Activated CD4-positive, alpha-beta T cell treated with anti-CD3 and anti-CD28 coated beads, Interleukin-2, amount 50 U/mL, for 1 hour (primary cell): Measurements from ENCODE around the gene MMS19.
"Not testable (repeated sequence)": the region's sequence is repeated elsewhere in the genome, so short reads cannot be mapped to it uniquely, and the experiment has no call there.

Source experiments
- DNase-seq: peaks from one replicate; pipeline ENCODE4 v3.0.0-alpha.2; 2020

The MMS19 gene

DNA sequence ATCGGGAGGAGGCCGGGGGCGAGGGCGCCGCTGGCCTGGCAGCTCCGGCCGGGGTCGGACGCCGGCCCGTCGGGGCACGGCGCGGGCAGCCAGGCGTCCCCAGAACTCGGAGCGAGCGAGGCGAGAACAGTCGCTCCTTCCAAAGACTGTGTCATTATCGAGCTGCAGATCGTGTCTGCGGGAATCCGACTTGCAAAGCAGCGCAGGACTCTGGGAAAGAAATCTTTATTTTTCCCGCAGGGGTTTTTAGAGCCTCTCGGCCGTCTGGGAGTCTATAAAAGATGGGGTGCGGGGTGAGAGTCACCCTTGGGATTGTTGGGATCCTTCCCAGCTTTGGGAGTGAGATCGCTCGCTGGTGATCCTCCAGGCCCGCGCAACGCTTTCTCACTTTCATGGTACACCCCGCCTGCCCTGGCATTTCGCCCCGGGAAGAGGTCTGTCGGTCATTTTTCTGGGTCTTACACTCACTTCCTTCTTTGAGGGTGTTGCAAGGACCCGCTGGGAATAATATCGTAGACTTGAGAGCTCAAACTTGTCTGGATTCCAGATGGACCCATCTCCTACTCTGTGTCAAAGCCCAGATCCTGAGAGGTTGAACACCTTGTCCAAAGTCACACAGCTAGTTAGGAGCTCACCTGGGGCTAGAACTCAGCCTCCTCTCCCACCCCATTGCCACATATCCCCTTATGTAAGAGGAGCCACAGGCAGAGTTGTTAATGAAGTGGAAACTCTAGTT is 1.5 kb upstream of the MMS19 start:
- DNase-seq: no peak

DNA sequence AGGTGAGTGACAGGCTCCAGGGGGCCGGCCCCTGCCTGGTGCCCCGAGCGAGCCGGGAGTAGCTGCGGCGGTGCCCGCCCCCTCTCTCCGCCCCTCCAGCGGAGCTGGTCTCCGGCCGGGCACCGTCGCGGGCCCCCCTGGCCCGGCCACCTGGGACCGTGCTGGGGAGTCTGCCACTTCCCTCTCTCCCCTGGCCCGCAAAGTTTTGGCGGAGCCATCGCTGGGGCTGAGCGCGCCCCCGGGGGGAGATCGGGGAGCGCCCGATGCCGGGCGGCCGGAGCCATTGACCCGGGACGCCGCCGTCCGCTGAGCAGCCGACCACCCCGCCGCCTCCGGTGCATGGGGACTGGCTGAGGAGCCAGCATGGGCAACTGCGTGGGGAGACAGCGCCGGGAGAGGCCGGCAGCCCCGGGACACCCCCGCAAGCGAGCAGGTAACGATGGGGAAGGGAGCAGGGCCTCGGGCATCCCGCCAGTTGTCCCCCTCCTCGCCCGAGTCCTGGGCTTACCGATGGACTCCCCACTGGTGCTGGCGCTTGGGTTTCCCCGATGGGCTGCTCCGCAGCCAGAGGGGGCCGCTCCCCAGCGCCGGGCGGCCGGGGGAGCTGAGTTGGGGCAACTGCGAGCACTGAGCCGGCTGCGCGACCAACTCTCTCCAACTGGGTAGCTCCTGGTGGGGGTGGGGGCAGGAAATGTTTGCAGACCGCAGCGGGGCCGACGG is 779 bp upstream of the MMS19 start, which contains the start of gene UBTD1:
UBTD1 (plus strand) TSS at position 84 of the 720 bp plus-strand sequence; CDS start at position 364, 280 bp downstream.
- peak; percentile 21 for DNase-seq

DNA sequence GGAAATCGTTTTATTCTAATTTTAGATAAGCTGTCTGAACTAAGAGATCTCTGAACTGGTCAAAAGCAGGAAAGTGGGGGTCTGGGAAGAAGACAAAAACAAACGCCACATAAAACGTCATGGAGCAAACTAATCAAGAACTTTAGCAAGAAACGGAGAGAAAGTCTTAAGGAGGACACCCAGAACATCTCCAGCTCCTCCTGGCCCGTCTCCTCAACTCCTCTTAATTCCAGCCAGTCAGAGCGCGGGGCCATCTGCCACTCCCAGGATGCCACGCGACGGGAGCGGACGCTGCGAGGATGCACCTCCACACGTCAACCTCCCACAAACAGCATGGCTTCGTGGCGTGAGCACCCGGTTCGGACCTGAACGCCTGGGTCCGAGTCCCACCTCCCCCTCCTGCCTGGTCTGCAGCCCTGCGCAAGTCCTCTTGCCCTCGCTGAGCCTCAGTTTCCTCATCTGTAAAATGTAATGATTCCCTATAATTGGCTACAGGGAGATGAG is 598 bp downstream of the MMS19 start:
- DNase-seq: peak; percentile 61

DNA sequence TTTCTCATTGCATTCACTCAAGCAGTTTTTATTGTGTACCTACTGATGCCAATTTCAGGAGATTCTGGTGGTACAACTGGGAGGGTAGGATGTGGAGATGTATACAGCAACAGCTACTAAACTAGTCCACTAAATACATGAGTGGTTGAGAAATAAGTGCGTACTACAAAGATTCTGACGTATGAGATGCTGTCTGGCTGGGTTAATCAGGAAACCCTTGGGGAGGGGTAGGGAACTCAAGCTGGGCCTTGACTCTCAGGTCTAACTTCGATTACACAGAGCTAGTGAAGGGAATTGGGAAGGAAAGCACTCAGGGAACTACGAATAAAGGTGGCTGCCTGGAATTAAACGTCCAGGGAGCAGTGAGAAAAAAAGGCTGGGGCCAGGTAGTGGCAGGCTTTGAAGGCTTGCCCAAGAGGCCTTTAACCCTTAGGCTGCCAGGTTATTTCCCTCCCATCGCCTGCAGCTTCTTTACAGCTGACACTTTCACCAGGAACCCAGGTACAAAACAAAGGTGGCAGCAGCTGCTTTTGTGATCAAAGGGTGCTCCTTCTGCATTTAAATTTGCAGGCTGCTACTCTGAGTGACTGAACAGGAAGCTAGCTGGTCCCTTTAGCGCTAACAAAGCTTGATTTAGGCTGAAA is 3.2 kb downstream of the MMS19 start:
- DNase-seq: peak; percentile 13

DNA sequence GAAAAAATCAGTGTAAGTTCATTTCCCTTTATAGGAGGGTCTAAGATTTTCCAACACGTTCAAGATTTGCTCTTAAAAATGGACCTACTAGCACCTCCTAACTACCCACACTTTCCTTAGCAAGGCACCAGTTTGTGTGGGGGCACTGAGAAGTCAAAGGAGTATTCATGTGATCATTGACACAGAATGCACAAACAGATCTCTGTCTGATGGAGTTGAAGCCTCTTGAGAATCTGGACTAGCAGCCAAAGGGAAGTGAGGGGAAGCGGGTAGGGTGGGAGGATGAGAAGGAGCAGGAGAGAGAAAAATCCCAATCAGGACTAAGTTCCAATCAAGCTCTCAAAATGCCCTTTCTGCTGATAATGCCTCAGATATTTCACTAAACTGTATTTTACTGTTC is 4.1 kb downstream of the MMS19 start:
- DNase-seq: no peak

DNA sequence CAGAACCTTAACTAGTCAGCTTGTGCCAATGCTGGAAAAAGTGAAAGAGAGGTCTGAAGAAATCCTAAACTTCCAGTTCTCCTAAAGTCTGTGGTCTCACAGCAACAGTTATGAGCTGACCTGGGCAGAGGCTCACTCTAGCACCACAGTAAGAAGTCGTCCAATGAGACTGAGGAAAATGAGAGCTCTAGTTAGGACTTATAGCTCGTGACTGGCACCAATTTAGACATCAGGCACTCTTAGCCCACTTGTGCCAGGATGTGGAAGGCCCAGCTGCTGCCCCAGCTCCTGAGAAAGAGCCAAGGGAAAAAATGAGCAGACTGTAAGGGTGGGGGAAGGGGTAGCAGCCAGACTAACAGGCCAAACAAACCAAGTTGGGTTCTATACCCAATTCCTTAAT is 7.6 kb downstream of the MMS19 start:
- no peak for DNase-seq

DNA sequence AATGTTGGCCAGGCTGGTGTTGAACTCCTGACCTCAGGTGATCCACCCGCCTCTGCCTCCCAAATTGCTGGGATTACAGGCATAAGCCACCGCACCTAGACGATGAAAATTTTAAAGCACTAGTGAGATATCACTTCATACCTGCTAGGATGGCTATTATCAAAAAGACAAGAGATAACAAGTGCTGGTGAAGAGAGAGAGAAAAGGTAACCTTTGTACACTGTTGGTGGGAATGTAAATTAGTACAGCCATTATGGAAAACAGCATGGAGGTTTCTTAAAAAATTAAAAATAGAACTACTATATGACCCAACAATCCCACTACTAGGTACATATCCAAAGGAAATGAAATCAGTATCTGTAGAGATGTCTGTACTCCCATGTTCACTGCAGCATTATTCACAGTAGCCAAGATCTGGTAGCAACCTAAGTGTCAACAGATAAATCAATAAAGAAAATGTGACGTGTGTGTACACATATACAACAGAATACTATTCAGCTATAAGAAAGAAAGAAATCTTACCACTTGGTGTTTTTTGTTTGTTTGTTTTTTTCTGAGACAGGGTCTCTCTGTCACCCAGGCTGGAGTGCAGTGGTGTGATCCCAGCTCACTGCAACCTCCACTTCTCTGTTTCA is 12.5 kb downstream of the MMS19 start:
- DNase-seq: no peak

DNA sequence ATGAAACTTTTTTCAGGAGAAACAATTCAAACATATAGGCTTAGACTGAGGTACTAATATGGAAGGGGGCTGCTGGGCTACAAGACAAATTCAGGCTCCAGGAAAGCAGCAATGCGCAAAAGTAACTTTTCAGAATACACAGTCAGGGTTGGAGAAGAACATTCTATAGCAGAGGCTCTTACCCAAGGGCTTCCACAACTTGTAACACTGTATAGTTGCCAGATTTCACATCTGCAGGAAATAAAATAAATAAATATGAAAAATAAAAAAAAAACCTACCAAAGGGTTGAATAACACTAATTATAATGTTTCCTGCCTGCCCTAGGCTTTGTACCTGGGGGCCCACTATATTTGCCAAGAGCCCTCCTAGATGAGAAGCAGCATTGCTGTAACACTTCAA is 14.3 kb downstream of the MMS19 start:
- no peak for DNase-seq

DNA sequence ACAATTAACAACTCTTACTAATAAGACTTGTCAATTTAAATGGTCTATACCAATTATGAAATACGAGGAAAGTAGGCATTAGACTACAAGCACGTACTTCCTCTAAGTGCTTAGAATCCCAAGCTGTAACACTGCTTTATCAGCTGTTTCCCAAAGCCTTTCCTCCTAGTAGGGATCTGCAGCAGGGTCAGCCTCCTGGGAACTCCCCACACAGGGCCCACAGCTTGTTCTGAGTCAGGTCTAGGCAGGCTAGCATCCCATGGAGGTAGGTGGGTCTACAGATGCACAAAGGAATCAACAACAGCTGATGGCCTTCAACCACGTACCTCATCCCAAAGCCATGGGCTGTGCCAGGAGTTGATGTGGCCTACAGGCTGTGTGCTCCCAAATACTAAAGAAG is 14.7 kb downstream of the MMS19 start:
- no peak for DNase-seq

DNA sequence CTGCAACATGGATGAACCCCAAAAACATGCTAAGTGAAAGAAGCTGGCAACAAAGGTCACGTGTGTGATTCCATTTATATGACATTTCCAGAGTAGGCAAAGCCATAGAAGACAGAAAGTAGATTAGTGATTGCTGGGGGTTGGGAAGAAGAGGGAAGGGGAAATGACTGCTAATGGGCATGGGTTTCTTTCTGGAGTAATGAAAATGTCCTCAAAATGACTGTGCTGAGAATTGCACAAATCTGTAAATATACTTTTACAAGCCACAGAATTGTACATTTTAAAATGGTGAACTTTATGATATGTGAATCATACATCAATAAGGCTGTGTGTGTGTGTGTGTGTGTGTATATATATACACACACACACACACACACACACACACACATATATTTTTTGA is 15.8 kb downstream of the MMS19 start:
- no peak for DNase-seq

DNA sequence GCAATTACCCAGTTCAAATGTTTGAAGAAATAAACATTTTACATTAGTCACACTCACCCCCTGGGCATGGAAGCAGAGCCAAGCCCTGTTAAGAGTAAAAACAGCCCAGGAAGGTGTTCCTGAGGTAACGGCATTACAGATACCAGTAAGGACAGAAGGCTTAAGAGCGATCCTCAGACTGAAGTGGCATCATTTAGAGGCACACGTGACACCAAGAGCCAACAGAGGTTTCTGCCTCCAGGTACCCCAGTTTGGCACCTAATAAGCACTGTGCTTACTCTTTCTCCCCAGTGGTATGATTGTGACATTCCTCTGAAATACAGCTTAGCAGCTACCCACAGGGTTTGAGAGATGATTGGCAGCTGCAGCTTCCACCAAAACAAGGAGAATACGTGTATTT is 17.2 kb downstream of the MMS19 start:
- no peak for DNase-seq

DNA sequence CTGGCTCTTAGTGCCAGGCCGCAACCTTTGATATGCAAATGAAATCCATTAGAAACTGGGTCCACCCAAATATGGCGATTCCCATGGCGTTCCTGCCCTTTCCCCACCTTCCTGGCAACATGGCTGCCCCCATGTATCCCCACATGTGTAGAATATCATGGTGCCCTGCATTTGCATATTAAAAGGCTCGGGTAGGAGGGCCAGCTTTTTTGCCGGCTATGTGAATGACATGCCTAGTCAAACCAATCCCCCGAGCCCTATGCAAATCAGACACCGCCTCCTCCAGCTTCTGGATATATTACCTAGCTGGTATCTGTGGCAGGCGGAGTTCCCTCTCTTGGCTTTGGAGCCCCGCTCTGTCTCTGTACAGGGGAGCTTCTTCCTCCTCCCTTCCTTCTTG is 18.3 kb downstream of the MMS19 start:
- DNase-seq: no peak

DNA sequence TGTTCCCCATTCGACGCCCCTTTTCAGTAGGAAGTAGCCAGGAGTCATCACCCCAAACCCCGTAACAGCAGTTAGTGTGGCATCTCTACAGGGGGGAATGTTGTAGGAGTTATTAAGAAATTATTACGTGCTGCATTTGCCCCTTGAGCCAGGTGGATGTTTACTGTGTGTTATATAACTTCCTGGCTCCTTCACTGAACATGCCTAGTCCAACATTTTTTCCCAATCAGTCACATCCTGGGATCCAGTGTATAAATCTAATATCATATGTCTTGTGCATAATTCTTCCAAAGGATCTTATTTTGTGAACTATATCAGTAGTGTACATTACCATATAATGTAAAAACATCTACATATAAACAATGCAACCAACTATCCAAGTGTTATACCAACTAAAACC is 18.8 kb downstream of the MMS19 start:
- not testable (repeated sequence) for DNase-seq

DNA sequence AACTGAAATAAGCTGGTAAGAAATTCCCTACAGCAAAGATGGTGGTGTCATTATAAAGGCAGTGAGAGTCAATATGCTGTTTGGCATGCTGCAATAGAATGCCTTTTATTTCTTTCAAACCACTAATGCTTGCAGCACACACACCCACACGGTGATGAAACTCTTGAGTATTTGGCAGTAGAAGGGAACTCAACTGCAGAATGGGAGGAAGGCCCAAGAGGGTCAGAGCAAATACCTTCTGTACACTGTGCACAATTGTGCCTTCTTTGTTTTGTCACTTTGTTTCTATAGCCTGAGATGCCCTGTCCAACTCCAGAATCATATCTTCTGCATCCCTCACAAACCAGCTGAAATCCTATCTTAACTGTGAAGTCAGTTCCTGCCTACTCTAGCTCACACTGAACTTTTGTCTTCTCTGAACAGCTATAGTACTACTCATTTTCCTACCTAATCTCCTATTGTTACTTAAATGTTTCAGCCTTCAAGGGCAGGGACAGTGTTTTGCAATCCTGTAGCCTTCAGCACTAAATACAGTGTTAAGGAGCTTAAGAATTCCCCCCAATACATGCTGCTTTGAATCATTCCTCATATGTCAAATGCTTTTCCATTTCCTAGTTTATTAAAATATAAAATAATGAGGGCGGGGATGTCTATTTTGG is 22.2 kb downstream of the MMS19 start:
- no peak for DNase-seq

DNA sequence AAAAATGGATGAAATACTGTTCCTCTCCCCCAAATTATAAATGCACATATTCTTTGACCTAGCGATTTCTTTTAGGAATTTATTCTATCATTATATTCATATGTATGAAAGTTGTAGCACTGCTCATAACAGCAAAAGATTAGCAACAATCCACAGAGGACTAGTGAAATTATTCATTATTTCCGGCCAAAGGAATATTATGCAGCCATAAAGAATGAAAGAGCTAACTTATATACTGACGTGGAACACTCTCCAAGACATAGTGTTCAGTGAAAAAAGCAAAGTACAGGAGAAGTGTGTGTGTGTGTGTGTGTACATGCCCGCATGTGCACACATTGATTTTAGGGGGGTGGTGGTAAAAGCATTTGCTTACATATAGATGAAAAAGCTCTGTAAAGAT is 23.3 kb downstream of the MMS19 start:
- no peak for DNase-seq

DNA sequence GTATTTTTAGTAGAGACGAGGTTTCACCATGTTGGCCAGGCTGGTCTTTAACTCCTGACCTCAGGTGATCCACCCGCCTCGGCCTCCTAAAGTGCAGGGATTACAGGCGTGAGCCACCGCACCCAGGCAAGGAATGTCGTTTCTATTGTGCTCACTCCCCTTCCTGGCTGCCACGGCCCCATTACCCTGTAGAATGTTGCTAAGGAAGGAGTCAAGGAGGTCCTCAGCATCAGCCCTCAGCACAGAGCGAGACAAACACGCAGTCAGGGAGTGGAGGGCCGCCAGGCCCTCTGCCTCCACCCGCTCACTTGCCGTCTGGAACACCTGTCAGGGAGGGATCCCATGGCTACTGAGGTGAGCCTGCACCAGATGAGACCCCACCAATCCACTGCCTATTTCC is 29.4 kb downstream of the MMS19 start:
- not testable (repeated sequence) for DNase-seq

DNA sequence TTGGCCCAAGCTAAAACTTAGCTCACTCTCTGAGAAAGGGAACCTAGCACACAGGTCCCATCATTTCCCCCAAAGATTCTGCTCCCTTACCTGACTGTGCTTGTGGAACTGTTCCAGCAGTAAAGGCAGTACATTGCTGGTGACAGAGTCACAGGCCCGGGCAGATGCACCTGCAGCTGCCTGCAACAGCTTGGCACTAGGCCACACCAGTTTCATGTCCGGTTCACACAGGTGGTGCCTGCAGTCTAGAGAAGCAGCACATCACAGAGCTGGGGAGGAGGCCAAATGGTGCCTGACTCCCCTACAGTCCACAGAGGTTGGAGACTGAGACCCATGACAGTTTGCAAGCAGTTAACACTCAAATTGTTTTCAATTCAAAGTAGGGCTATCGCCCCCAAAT is 30.1 kb downstream of the MMS19 start:
- DNase-seq: no peak

DNA sequence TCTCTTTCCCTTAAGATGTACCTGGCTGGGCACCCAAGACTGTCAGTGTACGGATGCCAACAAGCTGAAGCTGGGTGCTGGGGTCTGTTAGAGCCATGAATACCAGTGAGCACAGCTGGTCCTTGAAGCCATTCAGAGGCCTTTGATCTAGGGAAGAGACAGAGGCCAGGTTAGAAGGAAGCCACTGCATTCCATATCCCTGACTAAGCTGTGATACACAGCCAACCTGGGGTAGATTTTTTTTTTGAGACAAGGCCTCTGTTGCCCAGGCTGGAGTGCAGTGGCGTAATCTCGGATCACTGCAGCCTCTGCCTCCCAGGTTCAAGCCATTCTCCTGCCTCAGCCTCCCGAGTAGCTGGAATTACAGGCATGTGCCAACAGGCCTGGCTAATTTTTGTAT is 31.5 kb downstream of the MMS19 start:
- no peak for DNase-seq

DNA sequence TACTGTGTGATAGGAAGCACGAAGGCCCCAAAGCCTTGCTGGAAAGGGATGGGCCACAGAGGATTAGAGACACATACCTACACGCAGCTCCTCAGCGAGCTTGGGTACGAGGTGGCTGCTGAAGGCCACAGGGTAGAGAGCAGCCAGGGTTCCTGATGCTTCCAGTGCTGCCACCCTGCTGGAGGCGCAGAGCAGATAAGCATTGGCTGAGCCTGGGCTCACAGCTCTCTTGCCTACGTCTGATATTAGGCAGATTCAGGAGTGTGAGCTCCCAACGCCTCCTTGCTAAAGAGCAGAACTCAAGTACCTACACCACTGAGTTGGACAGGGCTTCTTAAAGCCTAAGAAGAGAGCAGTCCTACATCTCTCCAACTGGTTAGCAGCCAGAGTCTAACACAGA is 32.2 kb downstream of the MMS19 start:
- DNase-seq: no peak

DNA sequence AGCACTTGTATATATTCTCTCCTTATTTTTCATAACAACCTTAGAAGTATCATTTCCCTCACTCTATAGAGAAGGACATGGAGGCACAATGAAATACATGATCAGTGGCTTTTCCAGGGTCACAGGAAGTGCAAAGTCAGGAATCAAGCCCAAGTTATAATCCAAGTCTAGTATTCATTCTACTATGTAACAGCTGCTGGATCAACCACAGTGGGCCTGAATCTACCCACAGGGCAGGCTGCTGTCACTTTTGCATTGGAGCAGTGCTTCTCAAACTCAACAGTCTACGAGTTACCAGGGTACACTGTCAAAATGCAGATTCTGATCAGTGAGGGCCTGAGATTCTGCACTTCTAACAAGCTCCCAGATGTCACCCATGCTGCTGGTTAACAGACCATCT is 34.0 kb downstream of the MMS19 start:
- DNase-seq: no peak

DNA sequence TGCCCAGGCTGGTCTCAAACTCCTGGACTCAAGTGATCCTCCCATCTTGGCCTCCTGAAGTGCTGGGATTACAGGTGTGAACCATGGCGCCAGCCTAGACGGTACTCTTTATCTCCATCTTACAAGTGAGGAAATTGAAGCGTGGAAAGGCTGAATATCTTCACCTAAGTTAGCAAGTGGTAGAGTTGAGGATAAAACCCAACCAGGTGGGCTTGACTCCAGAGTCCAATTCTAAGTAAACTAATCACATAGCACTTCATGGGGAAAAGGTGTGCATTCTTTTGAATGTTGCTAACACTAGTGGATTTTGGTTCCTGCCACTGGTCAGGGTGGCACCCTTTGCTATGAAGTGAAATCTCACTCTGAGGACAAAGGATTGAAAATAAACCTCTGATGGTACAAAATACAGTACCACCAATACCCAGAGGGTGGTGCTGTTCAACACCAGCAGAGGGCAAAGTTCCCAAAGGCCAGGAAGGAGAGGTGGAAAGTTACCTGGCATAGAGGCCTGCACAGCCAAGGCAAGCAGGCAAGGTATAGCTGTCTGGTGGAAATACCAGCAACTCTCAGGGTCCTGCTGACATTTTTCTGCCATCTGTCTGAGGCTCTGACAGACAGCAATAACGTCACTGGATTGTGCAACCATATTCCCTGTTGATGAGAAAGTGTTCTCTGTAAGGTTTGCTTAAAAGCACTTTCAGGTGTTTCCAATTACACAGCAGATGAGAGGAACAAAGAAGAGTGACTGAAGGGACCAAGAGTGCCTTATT is 34.7 kb downstream of the MMS19 start:
- peak; percentile 20 for DNase-seq

DNA sequence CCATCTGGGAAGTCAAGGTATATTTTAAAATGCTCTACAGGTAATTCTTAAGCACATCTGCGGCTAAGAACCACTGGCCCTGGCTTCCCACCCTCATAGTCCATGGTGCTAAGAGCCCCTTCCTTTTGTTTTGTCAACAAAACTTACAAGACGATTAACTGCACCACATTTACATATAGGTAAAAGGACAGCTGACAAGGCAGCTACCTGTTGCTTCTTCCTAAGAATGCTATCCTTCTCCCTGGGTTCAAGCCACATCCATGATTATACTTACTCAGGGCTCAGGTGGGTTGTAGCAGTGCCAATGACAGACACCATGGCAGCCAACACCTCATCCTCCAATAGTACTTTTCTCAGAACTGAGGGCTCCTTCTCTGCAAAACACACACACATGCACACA is 35.9 kb downstream of the MMS19 start:
- DNase-seq: no peak
